ENCODE measurements around the gene PKNOX1.
"Not testable (repeated sequence)": the region's sequence is repeated elsewhere in the genome, so short reads cannot be mapped to it uniquely, and the experiment has no call there.

The PKNOX1 gene

DNA sequence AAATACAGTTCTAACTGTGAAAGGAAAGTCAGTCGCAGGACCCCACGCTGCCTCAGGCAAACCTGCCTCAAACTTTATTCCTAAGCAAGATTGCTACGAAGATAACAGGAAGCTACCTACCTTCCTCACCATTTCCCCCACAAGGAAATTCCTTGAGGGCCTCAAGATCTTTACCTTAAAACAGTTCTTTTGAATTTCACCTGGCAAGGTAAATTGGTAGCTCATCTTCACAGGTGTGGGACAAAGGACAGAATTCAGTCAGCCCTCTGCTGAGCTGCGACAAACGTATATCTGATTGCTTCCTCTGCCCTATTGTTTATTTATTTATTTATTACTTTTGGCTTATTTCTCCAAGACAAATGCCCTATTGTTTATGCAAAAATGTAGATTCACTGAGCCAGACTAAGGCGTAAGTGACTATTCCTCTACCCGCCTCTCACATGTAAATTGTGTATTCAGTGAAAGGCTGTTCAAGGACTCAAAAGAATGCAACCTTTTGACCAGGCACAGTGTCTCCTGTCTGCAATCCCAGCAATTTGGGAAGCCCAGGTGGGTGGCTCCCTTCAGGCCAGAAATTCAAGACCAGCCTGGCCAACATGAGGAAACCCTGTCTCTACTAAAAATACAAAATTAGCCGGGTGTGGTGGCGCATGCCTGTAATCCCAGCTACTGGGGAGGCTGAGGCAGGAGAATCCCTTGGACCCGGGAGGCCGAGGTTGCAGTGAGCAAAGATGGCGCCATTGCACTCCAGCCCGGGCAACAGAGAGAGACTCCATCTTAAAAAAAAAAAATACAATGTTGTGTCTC, 17.3 kb upstream of the PKNOX1 start:
- DNase-seq, result no peak

DNA sequence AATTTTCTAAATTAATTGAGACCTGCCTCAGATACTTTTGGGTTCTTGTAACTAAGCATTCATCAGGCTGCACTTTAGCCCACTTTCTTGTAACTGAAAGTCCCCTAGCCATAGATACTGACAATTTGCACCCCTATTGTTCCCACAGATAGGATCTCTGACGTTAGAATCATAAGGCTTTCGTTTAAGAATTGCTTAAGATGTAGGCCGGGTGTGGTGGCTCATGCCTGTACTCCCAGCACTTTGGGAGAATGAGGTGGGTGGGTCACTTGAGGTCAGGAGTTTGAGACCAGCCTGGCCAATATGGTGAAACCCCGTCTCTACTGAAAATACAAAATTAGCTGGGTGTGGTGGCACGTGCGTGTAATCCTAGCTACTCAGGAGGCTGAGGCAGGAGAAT, 16.2 kb upstream of the PKNOX1 start:
- DNase-seq, result not testable (repeated sequence)

DNA sequence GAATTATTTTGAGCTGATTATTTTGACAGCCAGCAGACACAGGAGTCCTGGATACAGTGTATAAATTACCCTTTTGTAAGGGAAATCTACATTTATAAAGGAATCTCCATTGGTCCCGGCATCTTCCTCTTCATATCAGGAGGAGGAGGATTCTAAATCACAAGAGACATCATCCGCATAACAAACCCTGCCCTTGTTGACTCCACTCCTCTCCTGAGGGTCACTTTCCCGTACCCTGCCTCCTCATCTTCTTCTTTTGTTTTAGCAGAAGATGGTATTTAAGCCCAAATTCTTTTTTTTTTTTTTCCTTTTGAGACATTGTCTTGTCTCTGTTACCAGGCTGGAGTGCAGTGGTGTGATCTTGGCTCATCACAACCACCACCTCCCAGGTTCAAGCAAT, 14.6 kb upstream of the PKNOX1 start:
- no peak for DNase-seq

DNA sequence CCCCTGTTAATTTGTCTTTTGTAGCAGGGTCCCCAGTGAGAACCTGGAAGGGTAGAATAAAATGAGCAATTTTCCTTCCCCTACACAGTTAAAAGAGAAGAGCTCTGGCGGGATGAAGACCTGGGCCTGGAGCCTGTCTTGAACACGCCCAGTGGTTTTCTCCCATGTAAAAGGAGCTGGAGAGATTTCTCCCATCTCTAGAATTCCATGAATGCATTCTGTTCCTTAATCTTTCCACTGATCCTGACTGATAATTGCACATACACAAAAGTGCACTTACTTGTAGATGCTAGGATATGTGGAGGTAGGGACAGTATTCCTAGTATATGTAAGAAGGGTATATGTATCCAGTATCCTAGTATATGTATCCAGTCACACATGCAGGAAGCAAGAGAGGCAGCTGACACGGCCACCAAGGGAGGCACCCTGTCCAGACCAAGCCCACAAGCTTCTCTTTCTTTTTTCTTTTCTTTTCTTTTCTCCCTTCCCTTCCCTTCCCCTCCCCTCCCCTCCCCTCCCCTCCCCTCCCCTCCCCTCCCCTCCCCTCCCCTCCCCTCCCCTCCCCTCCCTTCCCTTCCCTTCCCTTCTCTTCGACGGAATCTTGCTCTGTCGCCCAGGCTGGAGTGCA, 11.9 kb upstream of the PKNOX1 start:
- DNase-seq, result no peak

DNA sequence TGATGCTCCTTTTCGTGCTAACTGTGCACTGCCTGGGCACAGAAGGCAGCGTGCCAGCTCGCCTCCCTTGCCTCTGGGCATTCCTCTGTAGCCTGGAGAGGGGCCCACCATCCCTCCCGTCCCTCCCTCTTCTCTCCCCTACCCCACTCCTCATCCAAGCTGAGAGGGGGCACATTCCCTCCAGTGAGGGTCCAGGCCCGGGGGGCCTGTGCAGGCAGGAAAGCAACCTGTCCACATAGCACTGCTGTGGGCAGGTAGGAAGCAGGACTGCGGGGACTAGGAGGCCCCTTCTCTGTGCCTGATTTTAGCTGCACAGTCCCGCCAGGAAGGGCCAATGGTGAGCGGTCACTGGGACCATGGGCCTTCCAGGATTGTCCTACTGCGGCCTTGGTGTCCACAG, 10.3 kb upstream of the PKNOX1 start:
- no peak for DNase-seq

DNA sequence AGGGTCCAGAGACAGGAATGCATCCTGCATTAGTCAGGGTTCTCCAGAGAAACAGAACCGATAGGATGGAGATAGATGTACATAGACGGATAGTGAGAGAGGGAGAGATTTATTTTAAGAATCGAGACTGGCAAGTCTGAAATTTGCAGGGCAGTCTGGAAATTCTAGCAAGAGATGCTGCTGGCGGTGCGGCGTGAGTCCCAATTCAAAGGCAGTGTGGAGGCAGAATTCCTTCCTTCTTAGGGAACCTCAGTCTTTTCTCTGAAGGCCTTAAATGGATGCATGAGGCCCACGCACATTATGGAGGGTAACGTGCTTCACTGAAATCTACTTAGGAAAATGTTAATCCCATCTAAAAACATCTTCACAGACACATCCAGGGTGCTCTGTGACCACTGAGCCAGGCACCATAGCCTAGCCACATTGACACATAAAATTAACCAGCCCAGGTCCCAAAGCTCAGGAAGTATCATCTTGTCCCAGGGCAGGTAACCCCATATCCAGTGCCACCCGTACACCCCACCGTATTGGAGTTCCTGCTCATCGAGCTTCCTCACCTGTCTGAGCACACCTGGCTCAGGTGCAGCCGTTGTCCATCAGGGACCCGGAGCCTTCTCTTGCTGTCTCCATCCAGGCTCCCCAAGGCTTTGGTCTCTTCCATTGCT, 9.7 kb upstream of the PKNOX1 start:
- DNase-seq, result no peak

DNA sequence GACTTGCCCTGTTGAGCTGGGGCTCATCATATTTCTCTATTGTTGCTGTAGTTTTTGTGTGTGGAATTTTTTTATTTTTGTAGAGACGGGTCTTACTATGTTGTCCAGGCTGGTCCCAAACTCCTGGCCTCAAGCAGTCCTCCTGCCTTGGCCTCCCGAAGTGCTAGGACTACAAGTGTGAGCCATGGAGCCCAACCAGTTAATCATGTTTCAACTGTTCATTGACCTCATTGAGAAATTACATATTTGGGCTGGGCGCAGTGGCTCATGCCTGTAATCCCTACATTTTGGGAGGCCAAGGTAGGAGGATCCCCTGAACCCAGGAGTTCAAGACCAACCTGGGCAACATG, 9.2 kb upstream of the PKNOX1 start:
- no peak for DNase-seq

DNA sequence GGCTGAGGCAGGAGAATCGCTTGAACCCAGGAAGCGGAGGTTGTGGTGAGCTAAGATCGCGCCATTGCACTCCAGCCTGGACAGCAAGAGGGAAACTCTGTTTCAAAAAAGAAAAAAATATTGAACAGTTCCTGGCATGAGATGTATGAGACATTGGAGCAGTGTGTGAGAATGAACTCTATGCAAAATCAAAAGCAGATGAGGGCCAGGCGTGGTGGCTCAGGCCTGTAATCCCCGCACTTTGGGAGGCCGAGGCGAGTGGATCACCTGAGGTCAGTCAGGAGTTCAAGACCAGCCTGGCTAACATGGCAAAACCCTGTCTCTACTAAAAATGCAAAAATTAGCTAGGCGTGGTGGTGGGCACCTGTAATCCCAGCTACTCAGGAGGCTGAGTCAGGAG, 6.7 kb upstream of the PKNOX1 start:
- DNase-seq, result not testable (repeated sequence)

DNA sequence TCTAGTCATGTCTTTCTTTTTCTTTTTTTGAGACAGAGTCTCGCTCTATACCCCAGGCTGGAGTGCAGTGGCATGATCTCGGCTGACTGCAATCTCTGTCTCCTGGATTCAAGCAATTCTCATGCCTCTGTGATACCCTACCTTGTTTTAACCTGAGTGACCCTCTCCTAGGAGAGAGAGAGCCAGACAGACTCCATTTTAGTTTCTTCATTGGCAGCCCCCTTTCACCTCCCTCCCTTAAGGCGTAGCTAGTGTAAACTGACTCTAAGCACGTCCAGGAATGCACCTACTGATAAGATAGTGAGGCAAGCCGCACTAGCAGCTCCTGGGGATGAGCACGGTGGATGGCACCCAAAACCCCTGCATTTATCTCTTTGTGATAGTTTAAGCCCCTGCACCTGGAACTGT, 5.2 kb upstream of the PKNOX1 start:
- DNase-seq, result no peak

DNA sequence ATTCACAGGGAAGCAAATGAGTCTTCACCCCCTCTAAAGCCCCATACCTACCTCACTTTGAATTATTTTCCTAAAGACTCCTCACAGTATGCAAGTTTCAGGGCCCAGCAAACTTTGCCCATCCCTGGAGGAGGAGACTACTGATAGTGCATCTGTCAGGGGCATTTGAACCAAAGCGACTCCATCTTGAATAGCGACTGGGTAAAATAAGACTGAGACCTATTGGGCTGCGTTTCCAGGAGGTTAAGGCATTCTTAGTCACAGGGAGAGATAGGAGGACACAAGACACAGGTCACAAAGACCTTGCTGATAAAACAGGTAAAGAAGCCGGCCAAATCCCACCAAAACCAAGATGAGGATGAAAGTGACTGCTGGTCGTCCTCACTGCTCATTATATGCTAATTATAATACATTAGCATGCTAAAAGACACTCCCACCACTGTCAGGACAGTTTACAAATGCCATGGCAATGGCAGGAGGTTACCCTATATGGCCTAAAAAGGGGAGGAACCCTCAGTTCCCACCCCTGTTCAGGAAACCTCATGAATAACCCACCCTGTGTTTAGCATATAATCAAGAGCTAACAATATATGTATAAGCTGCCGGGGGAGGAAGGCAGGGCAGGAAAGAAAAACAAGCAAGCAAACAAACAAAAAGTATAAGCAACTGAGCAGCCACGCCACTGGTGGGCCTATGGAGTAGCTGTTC, 3.3 kb upstream of the PKNOX1 start:
- DNase-seq, result no peak

DNA sequence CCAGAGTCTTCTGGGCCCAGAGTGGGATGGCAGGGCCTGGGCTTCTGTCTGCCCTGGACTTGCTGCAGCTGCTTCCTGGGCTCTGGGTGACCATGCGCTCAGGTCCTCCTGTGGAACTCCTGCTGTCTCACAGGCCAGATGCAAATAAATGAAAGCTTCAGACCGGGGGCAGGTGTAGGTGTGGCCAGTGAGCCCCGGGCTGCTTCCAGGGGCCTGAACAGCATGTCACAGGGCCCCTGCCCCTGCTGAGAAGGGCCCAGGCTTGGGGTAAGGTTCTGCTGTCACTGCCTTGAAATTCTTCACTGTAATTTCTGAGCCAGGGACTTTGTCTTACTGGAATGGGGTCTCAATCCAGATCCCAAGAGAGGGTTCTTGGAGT, 2.5 kb upstream of the PKNOX1 start:
- DNase-seq, result no peak

DNA sequence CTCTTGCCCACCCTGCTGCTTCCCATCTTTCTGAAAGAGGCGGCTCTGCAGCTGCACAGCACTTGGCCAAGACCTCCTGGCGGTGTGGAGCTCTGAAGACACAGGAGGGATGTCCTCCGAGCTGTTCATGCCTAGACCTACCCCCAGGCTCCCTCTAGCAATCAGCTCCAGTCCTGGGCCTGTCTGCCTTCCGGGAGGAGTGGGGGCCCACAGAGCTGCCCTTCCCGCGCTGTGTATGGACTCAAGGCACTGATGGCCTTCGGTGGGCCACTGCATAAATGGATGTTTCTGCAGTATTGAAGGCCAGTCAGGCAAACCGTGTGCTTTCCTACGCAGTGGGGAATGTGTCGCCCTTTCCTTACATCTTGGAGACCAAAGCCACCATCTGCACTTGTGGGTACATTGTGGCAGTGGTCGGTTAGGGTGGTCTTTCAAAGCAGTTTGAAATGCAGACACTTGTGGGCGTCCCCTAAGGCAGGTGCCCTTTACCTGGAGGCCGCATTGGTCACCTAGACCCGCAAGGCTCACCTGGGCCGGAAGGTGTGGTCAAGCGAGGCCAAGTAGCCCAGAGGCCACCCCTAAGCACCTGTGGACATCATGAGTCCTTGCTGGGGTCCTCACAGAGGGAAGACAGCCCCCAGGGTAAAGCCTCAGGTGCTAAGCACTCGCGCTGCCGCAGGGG, 912 bp upstream of the PKNOX1 start:
- DNase-seq, result no peak

DNA sequence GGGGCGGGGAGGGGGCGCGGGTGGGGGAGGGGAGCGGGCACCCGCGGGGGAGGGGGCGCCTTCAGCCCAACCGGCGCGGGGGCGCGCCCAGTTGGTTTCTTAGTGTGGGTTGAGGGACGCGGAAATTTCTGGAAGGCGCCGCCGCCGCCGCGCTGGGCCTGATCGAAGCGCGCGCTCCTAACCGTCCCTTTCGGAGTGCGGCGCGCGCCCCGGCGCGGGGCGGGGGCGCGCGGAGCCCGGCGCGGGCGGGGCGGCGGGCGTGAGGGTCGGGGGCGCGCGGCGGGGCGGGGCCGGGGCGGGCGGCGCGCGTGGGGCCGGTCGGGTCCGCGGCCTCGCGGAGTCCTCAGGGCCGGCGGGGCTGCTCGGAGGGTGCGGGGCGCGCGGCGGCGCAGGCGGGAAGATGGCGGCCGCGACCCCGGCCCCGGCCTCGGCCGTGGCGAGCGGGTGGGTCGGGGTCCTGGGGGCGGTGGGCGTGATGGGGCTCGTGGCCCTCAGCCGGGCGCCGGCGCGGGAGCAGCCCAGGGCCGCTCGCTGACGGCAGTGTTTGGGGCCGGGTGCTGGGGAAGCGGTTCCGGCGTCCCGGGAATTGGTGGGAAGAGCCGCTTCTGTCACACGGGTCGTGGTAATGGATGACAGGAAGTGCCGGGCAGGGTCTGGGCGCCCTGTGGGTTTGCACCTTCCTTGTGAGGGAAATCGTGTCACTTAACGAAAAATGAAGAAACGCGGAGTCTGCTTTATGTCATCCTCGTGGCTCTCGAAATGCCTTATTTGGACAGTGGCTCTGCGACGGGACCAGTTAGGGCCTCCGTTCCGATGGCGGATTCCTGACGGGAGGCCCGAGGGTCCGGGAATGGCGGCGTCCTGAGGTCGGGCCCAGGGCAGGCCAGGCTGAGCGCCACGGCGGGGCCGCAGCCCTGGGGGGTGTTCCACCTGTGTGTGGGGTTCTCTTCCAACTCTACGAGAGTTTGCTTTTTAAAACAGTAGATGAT, 764 bp downstream of the PKNOX1 start:
- DNase-seq, result peak; percentile 80

DNA sequence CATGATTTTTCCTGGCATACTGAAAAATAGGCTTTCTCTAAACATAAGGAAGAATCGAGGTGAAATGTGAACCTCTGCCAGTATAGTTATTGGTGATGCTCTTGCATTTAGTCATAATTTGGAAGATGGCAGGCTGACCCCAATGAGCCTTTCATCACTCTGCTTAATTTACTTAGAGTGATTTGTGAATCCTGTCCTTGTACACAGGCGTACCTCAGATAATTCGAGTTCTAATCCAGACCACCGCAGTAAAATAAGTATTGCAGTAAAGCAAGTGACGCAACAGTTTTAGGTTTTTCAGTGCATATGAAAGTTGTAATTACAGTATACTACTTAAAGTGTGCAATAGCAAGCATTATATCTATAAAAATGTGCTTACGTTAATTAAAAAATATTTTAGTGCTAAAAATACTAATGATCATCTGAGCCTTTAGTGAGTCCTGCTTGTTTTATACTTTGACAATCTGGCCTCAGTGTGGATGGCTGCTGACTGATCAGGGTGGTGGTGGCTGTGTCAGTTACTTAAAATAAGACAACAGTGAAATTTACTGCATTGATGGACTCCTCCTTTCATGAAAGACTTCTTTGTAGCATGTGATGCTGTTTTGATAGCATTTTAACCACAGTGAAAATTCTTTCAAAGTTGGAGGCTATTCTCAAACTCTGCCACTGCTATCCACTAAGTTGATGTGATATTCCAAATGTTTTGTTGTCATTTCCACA, 1.7 kb downstream of the PKNOX1 start:
- no peak for DNase-seq

DNA sequence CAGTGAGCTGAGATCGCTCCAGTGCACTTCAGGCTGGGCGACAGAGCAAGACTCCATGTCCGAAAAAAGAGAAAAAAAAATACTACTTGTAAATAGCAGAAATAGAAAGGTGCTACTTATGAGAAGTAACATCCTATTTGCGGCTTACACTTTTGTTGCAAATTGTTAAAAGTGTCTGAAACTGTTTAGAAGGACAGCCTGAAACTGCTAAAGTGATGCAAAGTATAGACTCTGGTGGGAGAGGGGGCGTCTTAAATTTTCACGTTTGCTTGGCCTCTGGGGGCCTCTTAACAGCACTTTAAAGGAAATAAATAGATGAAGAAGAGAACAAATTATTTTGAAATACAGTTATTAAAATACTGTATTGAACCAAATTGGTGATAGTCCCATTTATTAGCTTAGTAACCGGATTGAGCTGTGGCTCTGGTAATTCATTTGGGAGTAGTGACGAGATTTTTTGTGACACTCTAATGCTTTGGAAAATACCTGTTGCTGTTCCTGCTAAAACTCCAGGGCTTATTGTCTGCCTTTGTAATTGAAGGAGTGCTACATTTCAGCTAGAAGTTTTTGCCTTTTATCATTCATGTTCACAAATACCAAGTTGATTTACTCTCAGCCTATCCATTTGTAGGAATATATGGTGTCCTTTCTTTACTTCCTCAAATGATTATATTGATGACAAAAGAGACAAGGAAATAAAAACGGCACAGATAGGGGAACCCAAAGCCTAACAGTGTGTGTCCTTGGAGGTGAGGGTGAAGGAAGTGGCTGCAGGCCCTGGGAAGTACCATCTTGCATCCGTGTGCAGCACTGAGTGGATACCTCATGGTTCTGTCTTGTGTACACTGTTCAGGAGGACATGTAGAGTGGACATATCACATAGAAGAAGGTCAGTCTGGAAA, 6.2 kb downstream of the PKNOX1 start:
- no peak for DNase-seq

DNA sequence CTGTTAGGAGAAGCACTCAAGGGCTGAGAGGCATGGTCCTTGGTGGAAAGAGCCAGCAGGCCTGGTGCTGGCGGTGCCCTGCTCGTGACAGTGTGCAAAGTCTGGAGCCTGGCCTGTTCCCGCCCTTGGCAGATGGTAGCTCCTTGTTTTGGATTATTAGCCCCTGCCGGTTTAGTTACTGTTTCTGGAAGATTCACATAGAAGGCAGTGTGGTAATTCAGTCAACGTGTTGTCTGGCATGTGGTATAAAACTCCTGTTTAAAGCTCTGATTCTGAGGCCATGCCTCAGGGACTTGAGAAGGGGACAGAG, 6.8 kb downstream of the PKNOX1 start:
- DNase-seq, result no peak

DNA sequence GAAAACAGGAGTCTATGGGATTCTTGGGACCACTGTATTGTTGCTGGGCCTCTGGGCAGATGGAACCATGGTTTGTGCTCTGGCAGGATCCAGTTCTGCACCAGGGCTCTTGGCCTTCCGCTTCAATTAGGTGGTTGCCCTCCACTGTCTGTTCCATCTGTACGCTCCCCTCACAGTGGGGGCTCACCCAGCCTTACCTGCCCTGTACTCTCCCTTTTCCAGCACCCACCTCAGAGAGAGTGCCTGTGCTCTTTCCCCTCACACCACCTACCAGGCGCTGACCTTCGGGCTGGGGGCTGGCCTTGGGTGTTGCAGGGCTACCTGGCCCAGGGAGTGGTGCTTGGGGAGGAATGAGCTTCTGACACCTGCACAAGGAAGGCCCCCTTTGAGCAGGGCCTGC, 7.5 kb downstream of the PKNOX1 start:
- no peak for DNase-seq

DNA sequence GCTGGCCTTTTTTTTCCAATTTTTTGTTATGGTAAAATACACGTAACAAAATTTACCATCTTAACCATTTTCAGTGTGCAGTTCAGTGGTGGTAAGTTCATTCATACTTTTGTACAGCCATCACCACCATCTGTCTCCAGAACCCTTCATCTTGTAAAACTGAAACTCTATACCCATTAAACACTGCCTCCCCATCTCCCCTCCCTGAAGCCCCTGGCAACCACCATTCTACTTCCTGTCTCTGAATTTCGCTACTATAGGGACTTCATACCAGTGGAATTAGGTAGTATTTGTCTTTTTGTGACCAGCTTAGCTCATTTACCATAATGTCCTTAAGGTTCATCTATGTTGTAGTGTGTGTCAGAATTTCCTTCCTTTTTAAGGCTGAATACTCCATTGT, 8.7 kb downstream of the PKNOX1 start:
- DNase-seq, result no peak

DNA sequence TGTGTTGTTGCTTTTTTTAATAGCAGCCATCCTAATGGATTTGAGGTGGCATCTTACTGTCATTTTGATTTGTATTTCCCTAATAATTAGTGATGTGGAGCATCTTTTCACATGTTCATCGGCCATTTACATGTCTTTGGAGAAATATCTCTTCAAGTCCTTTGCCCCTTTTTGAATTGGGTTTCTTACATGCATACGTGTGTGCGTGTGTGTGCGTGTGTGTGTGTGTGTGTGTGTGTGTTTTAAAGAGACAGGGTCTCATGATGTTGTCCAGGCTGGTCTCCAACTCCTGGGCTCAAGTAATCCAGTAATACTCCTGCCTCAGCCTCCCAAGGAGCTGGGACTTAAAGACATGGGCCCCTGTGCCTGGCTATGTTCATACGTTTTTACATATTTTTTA, 9.5 kb downstream of the PKNOX1 start:
- no peak for DNase-seq

DNA sequence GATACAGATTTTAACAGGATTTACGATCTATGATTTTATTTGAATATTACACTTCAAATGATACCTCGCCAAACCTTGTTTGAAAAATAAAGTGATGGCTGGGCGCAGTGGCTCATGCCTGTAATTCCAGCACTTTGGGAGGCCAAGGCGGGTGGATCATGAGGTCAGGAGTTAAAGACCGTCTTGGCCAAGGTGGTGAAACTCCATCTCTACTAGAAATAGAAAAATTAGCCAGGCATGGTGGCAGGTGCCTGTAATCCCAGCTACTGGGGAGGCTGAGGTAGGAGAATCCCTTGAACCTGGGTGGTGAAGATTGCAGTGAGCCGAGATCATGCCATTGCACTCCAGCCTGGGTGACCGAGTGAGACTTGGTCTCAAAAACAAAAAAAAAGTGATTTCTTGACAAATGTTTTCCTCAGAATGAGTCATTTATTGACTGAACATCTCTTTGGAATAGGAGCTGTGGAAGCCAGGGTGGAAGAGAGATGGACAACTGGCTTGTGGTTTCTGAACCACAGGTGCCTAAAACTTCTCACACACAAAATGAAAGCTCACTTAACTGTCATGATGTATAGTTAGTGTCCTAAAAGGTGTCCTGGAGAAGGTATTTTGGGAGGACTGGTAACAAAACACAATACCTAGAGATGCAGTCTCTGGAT, 11.9 kb downstream of the PKNOX1 start:
- no peak for DNase-seq

All from RPMI8226 (cell line).